Measurements from ENCODE around the gene PIK3C2B.

The PIK3C2B gene

GRCh38 chr1:204478172-204478899 lies 16.3 kb downstream of the PIK3C2B start:
- H3K4me1 Mint-ChIP-seq: peaks cover 59% of the 10 kb centered on the region
- H3K27ac Mint-ChIP-seq: no peak overlapping the region
- H3K9me3 Mint-ChIP-seq: no peaks in the 10 kb centered on the region
- H3K27me3 Mint-ChIP-seq: no peaks in the 10 kb centered on the region
- no peak for DNase-seq
- H3K36me3 Mint-ChIP-seq (ENCODE audit: low read depth): peaks cover 1% of the 10 kb centered on the region
- no peak for ATAC-seq
- no peak overlapping the region for H3K4me3 Mint-ChIP-seq

- no peaks in the 10 kb centered on the region for H3K9me3 Mint-ChIP-seq
- DNase-seq (no peak), ATAC-seq (no peak)
- peaks cover 1% of the 10 kb centered on the region for H3K36me3 Mint-ChIP-seq (ENCODE audit: low read depth)
- H3K27me3 Mint-ChIP-seq: no peaks in the 10 kb centered on the region
- no peak overlapping the region for H3K4me3 Mint-ChIP-seq
- H3K27ac Mint-ChIP-seq: no peak overlapping the region
- peaks cover 55% of the 10 kb centered on the region for H3K4me1 Mint-ChIP-seq
Observed at GRCh38 chr1:204477036-204477740, 17.4 kb downstream of the PIK3C2B start.

- Mint-ChIP-seq H3K27ac (no peak overlapping the region), H3K4me1 (peaks cover 53% of the 10 kb centered on the region)
Observed at GRCh38 chr1:204476563-204476962, 18.0 kb downstream of the PIK3C2B start.

GRCh38 chr1:204475656-204476432 lies 18.8 kb downstream of the PIK3C2B start:
- DNase-seq (no peak), ATAC-seq (no peak)
- no peaks in the 10 kb centered on the region for H3K9me3 Mint-ChIP-seq
- no peaks in the 10 kb centered on the region for H3K27me3 Mint-ChIP-seq
- no peak overlapping the region for H3K4me3 Mint-ChIP-seq
- peaks cover 46% of the 10 kb centered on the region for H3K4me1 Mint-ChIP-seq
- H3K27ac Mint-ChIP-seq: peak overlapping the region; percentile 29
- H3K36me3 Mint-ChIP-seq (ENCODE audit: low read depth): peaks cover 1% of the 10 kb centered on the region

More at GRCh38 chr1:204476563-204476962, 18.0 kb downstream of the PIK3C2B start:
- H3K27me3 Mint-ChIP-seq: no peaks in the 10 kb centered on the region
- no peak for DNase-seq
- no peak overlapping the region for H3K4me3 Mint-ChIP-seq
- ATAC-seq: no peak
- no peaks in the 10 kb centered on the region for H3K9me3 Mint-ChIP-seq
- peaks cover 1% of the 10 kb centered on the region for H3K36me3 Mint-ChIP-seq (ENCODE audit: low read depth)

- peaks cover 28% of the 10 kb centered on the region for H3K4me1 Mint-ChIP-seq
- peaks cover 10% of the 10 kb centered on the region for H3K36me3 Mint-ChIP-seq (ENCODE audit: low read depth)
- H3K4me3 Mint-ChIP-seq: no peak overlapping the region
- no peak overlapping the region for H3K27ac Mint-ChIP-seq
- H3K27me3 Mint-ChIP-seq: no peaks in the 10 kb centered on the region
- no peak for DNase-seq
- H3K9me3 Mint-ChIP-seq: no peaks in the 10 kb centered on the region
- no peak for ATAC-seq
Observed at GRCh38 chr1:204473400-204473965, 21.1 kb downstream of the PIK3C2B start.

GRCh38 chr1:204472660-204473059 lies 21.9 kb downstream of the PIK3C2B start:
- H3K9me3 Mint-ChIP-seq: no peaks in the 10 kb centered on the region
- no peak for ATAC-seq
- no peak for DNase-seq
- H3K4me1 Mint-ChIP-seq: peaks cover 26% of the 10 kb centered on the region
- H3K27me3 Mint-ChIP-seq: no peaks in the 10 kb centered on the region
- peaks cover 10% of the 10 kb centered on the region for H3K36me3 Mint-ChIP-seq (ENCODE audit: low read depth)
- H3K4me3 Mint-ChIP-seq: no peak overlapping the region
- H3K27ac Mint-ChIP-seq: no peak overlapping the region

- Mint-ChIP-seq H3K27ac (no peak overlapping the region), H3K4me1 (peaks cover 23% of the 10 kb centered on the region)
- no peak for ATAC-seq
Observed at GRCh38 chr1:204471687-204472086, 22.9 kb downstream of the PIK3C2B start.

GRCh38 chr1:204469304-204469703 lies 25.3 kb downstream of the PIK3C2B start:
- no peaks in the 10 kb centered on the region for H3K27me3 Mint-ChIP-seq
- H3K27ac Mint-ChIP-seq: no peak overlapping the region
- peaks cover 9% of the 10 kb centered on the region for H3K36me3 Mint-ChIP-seq (ENCODE audit: low read depth)
- H3K4me1 Mint-ChIP-seq: peaks cover 33% of the 10 kb centered on the region
- no peaks in the 10 kb centered on the region for H3K9me3 Mint-ChIP-seq
- ATAC-seq (no peak), DNase-seq (no peak)
- H3K4me3 Mint-ChIP-seq: no peak overlapping the region

More at GRCh38 chr1:204471687-204472086, 22.9 kb downstream of the PIK3C2B start:
- no peaks in the 10 kb centered on the region for H3K27me3 Mint-ChIP-seq
- H3K9me3 Mint-ChIP-seq: no peaks in the 10 kb centered on the region
- no peak overlapping the region for H3K4me3 Mint-ChIP-seq
- peaks cover 9% of the 10 kb centered on the region for H3K36me3 Mint-ChIP-seq (ENCODE audit: low read depth)
- DNase-seq: no peak

GRCh38 chr1:204468766-204469302 lies 25.8 kb downstream of the PIK3C2B start:
- ATAC-seq: no peak
- Mint-ChIP-seq H3K4me1 (peaks cover 37% of the 10 kb centered on the region), H3K27me3 (no peaks in the 10 kb centered on the region), H3K9me3 (no peaks in the 10 kb centered on the region), H3K36me3 (ENCODE audit: low read depth) (peaks cover 9% of the 10 kb centered on the region), H3K4me3 (no peak overlapping the region), H3K27ac (no peak overlapping the region)
- no peak for DNase-seq

GRCh38 chr1:204468206-204468605 lies 26.4 kb downstream of the PIK3C2B start:
- peaks cover 41% of the 10 kb centered on the region for H3K4me1 Mint-ChIP-seq
- peaks cover 9% of the 10 kb centered on the region for H3K36me3 Mint-ChIP-seq (ENCODE audit: low read depth)
- H3K9me3 Mint-ChIP-seq: no peaks in the 10 kb centered on the region
- no peaks in the 10 kb centered on the region for H3K27me3 Mint-ChIP-seq
- DNase-seq (no peak), ATAC-seq (no peak)
- H3K27ac Mint-ChIP-seq: no peak overlapping the region
- H3K4me3 Mint-ChIP-seq: no peak overlapping the region

- peaks cover 9% of the 10 kb centered on the region for H3K36me3 Mint-ChIP-seq (ENCODE audit: low read depth)
- ATAC-seq (no peak), DNase-seq (no peak)
- peaks cover 54% of the 10 kb centered on the region for H3K4me1 Mint-ChIP-seq
- H3K27ac Mint-ChIP-seq: peak overlapping the region; percentile 62
- no peak overlapping the region for H3K4me3 Mint-ChIP-seq
- H3K27me3 Mint-ChIP-seq: no peaks in the 10 kb centered on the region
- no peaks in the 10 kb centered on the region for H3K9me3 Mint-ChIP-seq
Observed at GRCh38 chr1:204466416-204467405, 27.9 kb downstream of the PIK3C2B start.

- Mint-ChIP-seq H3K27ac (peak overlapping the region; percentile 79), H3K27me3 (no peaks in the 10 kb centered on the region), H3K4me1 (peaks cover 63% of the 10 kb centered on the region), H3K9me3 (no peaks in the 10 kb centered on the region), H3K36me3 (ENCODE audit: low read depth) (peaks cover 12% of the 10 kb centered on the region), H3K4me3 (no peak overlapping the region)
- ATAC-seq (no peak), DNase-seq (no peak)
Observed at GRCh38 chr1:204465546-204466415, 28.8 kb downstream of the PIK3C2B start.

GRCh38 chr1:204464701-204465100 lies 29.9 kb downstream of the PIK3C2B start:
- ATAC-seq: peak; percentile 26
- peak overlapping the region; percentile 6 for H3K4me3 Mint-ChIP-seq
- peaks cover 21% of the 10 kb centered on the region for H3K36me3 Mint-ChIP-seq (ENCODE audit: low read depth)
- no peaks in the 10 kb centered on the region for H3K9me3 Mint-ChIP-seq
- no peaks in the 10 kb centered on the region for H3K27me3 Mint-ChIP-seq
- H3K27ac Mint-ChIP-seq: peak overlapping the region; percentile 79
- H3K4me1 Mint-ChIP-seq: peaks cover 73% of the 10 kb centered on the region
- no peak for DNase-seq
